ENCODE measurements around the gene STXBP2.

STXBP2 gene

DNA sequence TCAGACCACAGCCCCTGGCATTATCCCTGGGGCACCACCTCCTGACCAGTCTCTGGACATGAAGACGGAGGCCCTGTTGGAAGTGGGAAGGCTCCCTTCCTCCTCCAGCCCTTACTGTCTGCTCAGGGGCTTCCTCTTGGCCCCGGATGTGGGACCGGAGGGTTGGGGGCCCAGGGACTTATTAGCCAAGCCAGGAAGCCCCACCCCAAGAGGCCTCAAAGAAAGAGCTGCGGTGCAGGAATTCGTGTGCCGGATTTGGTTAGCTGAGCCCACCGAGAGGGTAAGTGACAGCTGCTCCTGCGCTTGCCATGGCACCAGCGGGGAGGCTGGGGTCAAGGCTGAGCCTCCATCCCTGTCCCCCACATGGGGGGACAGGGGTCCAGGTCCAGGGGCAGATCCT is 31.9 kb downstream of the STXBP2 start, which contains the start of gene RETN:
Gene RETN, plus strand, starts transcription at position 208 of the 400 bp plus-strand sequence. CDS start 278 bp downstream, outside the sequence.
- Histone ChIP-seq H3K27me3 (ENCODE audit: low read depth, low read length) (peaks cover 14% of the 10 kb centered on the region), H3K4me2 (ENCODE audit: low read length) (no peak within 1 kb of the TSS), H3K4me1 (ENCODE audit: low read length) (no peaks in the 10 kb centered on the region), H4K20me1 (ENCODE audit: insufficient read depth, low read length) (no peaks in the 10 kb centered on the region), H3K79me2 (ENCODE audit: low read length) (no peaks in the 10 kb centered on the region), H3K4me3 (ENCODE audit: low read length) (no peak within 1 kb of the TSS), H3K9me3 (ENCODE audit: insufficient read depth, low read length) (no peaks in the 10 kb centered on the region), H3K27ac (ENCODE audit: low read length) (no peak within 1 kb of the TSS), H3K9ac (ENCODE audit: low read length) (no peak within 1 kb of the TSS), H2AFZ (ENCODE audit: low read depth, low read length) (no peak within 1 kb of the TSS), H3K36me3 (replicated peaks; ENCODE audit: low read depth, low read length) (no peaks in the 10 kb centered on the region)
- TF ChIP-seq, protein P1, sequence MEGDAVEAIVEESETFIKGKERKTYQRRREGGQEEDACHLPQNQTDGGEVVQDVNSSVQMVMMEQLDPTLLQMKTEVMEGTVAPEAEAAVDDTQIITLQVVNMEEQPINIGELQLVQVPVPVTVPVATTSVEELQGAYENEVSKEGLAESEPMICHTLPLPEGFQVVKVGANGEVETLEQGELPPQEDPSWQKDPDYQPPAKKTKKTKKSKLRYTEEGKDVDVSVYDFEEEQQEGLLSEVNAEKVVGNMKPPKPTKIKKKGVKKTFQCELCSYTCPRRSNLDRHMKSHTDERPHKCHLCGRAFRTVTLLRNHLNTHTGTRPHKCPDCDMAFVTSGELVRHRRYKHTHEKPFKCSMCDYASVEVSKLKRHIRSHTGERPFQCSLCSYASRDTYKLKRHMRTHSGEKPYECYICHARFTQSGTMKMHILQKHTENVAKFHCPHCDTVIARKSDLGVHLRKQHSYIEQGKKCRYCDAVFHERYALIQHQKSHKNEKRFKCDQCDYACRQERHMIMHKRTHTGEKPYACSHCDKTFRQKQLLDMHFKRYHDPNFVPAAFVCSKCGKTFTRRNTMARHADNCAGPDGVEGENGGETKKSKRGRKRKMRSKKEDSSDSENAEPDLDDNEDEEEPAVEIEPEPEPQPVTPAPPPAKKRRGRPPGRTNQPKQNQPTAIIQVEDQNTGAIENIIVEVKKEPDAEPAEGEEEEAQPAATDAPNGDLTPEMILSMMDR (IDR thresholded peaks at IDR 0.05; ENCODE audit: low read depth, low read length) = no peak

- H3K36me3 ChIP-seq (replicated peaks; ENCODE audit: low read depth, low read length) = no peaks in the 10 kb centered on the region
- no peak overlapping the region for H3K9ac ChIP-seq (ENCODE audit: low read length)
- no peak overlapping the region for H2AFZ ChIP-seq (ENCODE audit: low read depth, low read length)
- TF ChIP-seq, protein P1 (IDR thresholded peaks at IDR 0.05; ENCODE audit: low read depth, low read length) = no peak
- no peak for TF ChIP-seq EZH2phosphoT487 (IDR thresholded peaks at IDR 0.05; ENCODE audit: low read depth)
- H3K27ac ChIP-seq (ENCODE audit: low read length) = no peak overlapping the region
- H3K4me1 ChIP-seq (ENCODE audit: low read length) = no peaks in the 10 kb centered on the region
- H3K27me3 ChIP-seq (ENCODE audit: low read depth, low read length) = peaks cover 22% of the 10 kb centered on the region
- no peak overlapping the region for H3K4me2 ChIP-seq (ENCODE audit: low read length)
- no peak overlapping the region for H3K4me3 ChIP-seq (ENCODE audit: low read length)
- H3K9me3 ChIP-seq (ENCODE audit: insufficient read depth, low read length) = no peaks in the 10 kb centered on the region
- H3K79me2 ChIP-seq (ENCODE audit: low read length) = no peaks in the 10 kb centered on the region
- H4K20me1 ChIP-seq (ENCODE audit: insufficient read depth, low read length) = no peaks in the 10 kb centered on the region
Measured at GRCh38 chr19:7669641-7670040, 32.7 kb downstream of the STXBP2 start.

DNA sequence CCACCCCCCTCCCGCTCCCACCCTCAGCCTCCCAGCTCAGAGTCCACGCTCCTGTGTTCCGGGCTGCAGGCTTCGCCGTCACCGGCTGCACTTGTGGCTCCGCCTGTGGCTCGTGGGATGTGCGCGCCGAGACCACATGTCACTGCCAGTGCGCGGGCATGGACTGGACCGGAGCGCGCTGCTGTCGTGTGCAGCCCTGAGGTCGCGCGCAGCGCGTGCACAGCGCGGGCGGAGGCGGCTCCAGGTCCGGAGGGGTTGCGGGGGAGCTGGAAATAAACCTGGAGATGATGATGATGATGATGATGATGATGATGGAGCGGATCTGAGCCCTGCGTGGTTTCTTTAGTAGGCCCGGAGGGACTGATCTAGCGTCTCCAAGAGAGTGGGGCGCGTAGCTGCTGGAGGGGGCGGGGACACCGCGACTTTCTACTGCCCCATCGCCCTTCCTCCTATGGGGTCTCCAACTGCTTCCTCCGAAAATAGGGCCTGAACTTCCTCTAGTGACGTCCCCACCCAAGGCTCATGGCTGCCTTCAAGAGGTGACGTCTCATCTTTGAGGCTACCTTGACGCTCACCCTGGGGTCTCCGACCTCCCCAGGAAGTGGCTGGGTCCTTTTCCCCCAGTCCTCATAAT is 33.4 kb downstream of the STXBP2 start:
- Histone ChIP-seq H3K27me3 (ENCODE audit: low read depth, low read length) (peaks cover 22% of the 10 kb centered on the region), H3K79me2 (ENCODE audit: low read length) (no peaks in the 10 kb centered on the region), H3K36me3 (replicated peaks; ENCODE audit: low read depth, low read length) (no peaks in the 10 kb centered on the region), H3K4me2 (ENCODE audit: low read length) (no peak overlapping the region), H3K4me3 (ENCODE audit: low read length) (no peak overlapping the region), H3K9ac (ENCODE audit: low read length) (no peak overlapping the region), H3K27ac (ENCODE audit: low read length) (no peak overlapping the region), H3K4me1 (ENCODE audit: low read length) (no peaks in the 10 kb centered on the region), H4K20me1 (ENCODE audit: insufficient read depth, low read length) (no peaks in the 10 kb centered on the region), H2AFZ (ENCODE audit: low read depth, low read length) (no peak overlapping the region), H3K9me3 (ENCODE audit: insufficient read depth, low read length) (no peaks in the 10 kb centered on the region)
- TF ChIP-seq, protein P1 (IDR thresholded peaks at IDR 0.05; ENCODE audit: low read depth, low read length) = no peak
- TF ChIP-seq EZH2phosphoT487 (IDR thresholded peaks at IDR 0.05; ENCODE audit: low read depth) = no peak

- Histone ChIP-seq H2AFZ (ENCODE audit: low read depth, low read length) (no peak overlapping the region), H3K4me2 (ENCODE audit: low read length) (no peak overlapping the region)
- TF ChIP-seq, protein P1 (IDR thresholded peaks at IDR 0.05; ENCODE audit: low read depth, low read length) = no peak
- no peak for TF ChIP-seq EZH2phosphoT487 (IDR thresholded peaks at IDR 0.05; ENCODE audit: low read depth)
Measured at GRCh38 chr19:7670790-7671189, 33.9 kb downstream of the STXBP2 start.

More at GRCh38 chr19:7670790-7671189, 33.9 kb downstream of the STXBP2 start:
- Histone ChIP-seq H3K4me3 (ENCODE audit: low read length) (no peak overlapping the region), H3K9me3 (ENCODE audit: insufficient read depth, low read length) (no peaks in the 10 kb centered on the region), H3K27ac (ENCODE audit: low read length) (no peak overlapping the region), H3K9ac (ENCODE audit: low read length) (no peak overlapping the region), H3K79me2 (ENCODE audit: low read length) (no peaks in the 10 kb centered on the region), H4K20me1 (ENCODE audit: insufficient read depth, low read length) (no peaks in the 10 kb centered on the region), H3K4me1 (ENCODE audit: low read length) (no peaks in the 10 kb centered on the region), H3K27me3 (ENCODE audit: low read depth, low read length) (peaks cover 26% of the 10 kb centered on the region), H3K36me3 (replicated peaks; ENCODE audit: low read depth, low read length) (no peaks in the 10 kb centered on the region)
